Ectodermal cell (in vitro differentiated cells): ENCODE data around the gene ZKSCAN1.

ENCODE experiments used
- H3K27ac ChIP-seq: 2 replicates; pipeline ENCODE4 v1.7.0; 2013; ENCODE audit warnings: mild to moderate bottlenecking, low read depth, low read length; ENCODE audit not compliant: insufficient read depth, poor library complexity, severe bottlenecking
- H3K27me3 ChIP-seq: 2 replicates; pipeline ENCODE4 v1.7.0; 2013; ENCODE audit warnings: mild to moderate bottlenecking, low read length; ENCODE audit not compliant: insufficient read depth, control insufficient read depth, poor library complexity, severe bottlenecking
- H3K36me3 ChIP-seq: one replicate; pipeline ENCODE4 v1.7.0; 2013; ENCODE audit warnings: low read length; ENCODE audit not compliant: control insufficient read depth, insufficient read depth
- H3K4me1 ChIP-seq: one replicate; pipeline ENCODE4 v1.7.0; 2013; ENCODE audit warnings: low read length; ENCODE audit not compliant: control insufficient read depth, insufficient read depth
- H3K4me3 ChIP-seq: 2 replicates; pipeline ENCODE4 v1.7.0; 2013; ENCODE audit warnings: low read depth, low read length, control low read depth; ENCODE audit not compliant: insufficient read depth
- H3K9me3 ChIP-seq: 2 replicates; pipeline ENCODE4 v1.7.0; 2013; ENCODE audit warnings: mild to moderate bottlenecking, low read length, moderate library complexity; ENCODE audit not compliant: control insufficient read depth
- WGBS, 2 experiments: methylation state at CpG; one replicate each; pipeline ENCODE4 v1.1.7; 2013; ENCODE audit warnings: missing lambda C conversion rate in 2 of 2; 5-methylcytosine and 5-hydroxymethylcytosine counted together

Gene ZKSCAN1

DNA sequence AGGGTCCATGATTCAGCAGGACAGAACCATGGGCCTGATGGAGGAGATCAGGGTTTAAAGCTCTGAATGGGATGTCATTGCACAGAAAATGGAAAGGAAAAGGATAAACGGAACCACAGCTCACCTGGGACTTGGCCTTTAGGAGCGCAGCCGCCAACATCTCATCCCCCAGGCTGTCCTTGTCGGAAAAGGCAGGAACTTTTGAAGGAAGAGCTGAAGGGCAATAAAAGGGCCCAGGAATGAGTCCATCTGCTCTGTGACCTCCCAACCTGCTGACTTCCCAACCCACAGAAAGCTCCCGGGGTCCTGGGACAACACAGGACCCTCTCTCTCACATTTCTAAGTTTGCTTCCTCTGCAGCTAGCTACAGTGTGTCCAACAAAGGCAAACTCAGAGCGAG, 60.0 kb downstream of the ZKSCAN1 start:
- Histone ChIP-seq H3K27ac (no peak overlapping the region), H3K9me3 (peaks cover 8% of the 10 kb centered on the region), H3K4me3 (no peak overlapping the region), H3K36me3 (peaks cover 93% of the 10 kb centered on the region), H3K4me1 (peaks cover 6% of the 10 kb centered on the region), H3K27me3 (no peaks in the 10 kb centered on the region)
- WGBS, 2 experiments = 95% methylated on average over 6 of the region's 6 CpGs

DNA sequence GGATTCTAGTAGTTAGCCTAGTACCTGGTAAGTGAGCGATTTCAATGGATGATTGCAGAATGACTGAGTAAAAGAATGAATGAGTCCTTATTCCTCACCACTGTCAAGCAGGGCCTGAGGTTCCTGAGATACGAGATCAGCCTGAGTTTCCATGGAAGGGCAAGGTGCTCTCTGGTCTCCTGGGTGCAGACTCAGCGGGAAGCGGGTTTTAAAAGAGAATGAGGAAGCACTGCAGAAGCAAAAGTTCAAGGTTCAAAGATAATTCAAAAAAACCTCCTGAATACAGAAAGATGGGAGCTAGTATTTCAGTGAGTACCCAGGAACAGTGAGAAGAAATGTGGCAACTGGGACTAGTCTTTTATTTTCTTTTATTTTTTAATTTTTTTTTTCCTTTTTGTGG, 61.8 kb downstream of the ZKSCAN1 start:
- Histone ChIP-seq H3K27ac (no peak overlapping the region), H3K4me3 (no peak overlapping the region), H3K36me3 (peaks cover 75% of the 10 kb centered on the region), H3K9me3 (no peaks in the 10 kb centered on the region), H3K4me1 (peaks cover 6% of the 10 kb centered on the region), H3K27me3 (no peaks in the 10 kb centered on the region)
- WGBS, 2 experiments = 81 to 85% methylated on average over 4 of the region's 4 CpGs

DNA sequence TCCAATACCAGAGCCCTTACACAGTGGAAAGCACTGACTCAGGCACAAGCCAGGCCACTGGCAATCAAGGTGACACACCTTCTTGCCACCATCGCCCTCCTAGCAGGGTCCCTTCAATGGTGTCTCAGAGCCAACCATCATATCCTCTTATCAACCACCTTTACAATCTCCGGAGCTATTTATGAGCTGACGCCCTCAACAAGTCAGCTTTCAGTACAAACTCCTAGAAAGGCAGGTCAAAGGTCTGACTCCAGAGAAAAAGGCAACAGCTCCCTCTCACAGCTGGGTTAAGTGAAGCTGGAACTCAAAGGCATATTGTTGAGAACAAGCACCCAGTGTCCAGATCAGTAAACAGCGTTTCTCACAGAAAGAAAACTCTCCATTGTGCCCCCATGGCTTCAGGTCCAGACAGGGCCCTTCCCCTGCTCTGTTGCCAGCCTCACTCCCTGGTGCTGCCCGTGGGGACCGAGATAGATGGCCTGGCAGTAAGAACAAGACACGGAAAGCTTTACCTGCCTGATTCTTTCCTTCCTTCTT, 63.7 kb downstream of the ZKSCAN1 start:
- Histone ChIP-seq H3K36me3 (peaks cover 56% of the 10 kb centered on the region), H3K9me3 (no peaks in the 10 kb centered on the region), H3K27me3 (no peaks in the 10 kb centered on the region), H3K4me1 (peaks cover 12% of the 10 kb centered on the region), H3K4me3 (no peak overlapping the region), H3K27ac (no peak overlapping the region)
- WGBS, 2 experiments = 95 to 96% methylated on average over 7 of the region's 7 CpGs

DNA sequence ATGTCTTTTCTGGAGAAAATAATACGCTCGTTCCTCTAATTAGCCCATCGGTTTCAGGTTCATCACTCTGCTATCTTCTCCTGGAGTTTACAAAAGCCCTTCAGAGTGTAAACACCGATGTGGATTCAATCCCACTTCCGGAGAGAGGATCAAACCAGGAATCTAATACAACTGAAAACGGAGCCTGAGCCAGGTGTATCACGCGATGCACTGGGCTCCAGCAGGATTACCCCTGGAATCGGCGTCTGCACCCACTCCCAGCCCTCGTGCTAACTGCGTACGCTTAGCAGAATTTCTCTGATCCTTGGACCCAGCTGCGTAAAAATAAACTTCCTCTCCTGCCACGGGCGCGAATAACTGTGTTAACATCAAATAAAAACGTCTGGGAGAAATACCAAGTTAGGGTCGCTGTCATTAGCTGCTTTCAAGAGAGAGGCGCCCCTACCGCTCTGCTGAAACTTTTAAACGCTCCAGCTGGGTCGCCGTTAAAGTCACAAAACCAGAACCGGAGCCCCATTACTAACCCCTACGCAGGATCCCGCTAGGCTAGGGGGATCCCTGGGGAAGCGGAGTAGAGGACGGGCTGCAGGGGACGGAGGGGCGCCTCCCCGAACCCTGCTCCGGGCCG, 65.6 kb downstream of the ZKSCAN1 start:
- Histone ChIP-seq H3K4me3 (peak overlapping the region; percentile 97), H3K4me1 (peaks cover 12% of the 10 kb centered on the region), H3K36me3 (peaks cover 37% of the 10 kb centered on the region), H3K9me3 (no peaks in the 10 kb centered on the region), H3K27ac (peak overlapping the region; percentile 81), H3K27me3 (no peaks in the 10 kb centered on the region)
- 1 to 2% methylated on average over 34 of the region's 34 CpGs for WGBS, 2 experiments

DNA sequence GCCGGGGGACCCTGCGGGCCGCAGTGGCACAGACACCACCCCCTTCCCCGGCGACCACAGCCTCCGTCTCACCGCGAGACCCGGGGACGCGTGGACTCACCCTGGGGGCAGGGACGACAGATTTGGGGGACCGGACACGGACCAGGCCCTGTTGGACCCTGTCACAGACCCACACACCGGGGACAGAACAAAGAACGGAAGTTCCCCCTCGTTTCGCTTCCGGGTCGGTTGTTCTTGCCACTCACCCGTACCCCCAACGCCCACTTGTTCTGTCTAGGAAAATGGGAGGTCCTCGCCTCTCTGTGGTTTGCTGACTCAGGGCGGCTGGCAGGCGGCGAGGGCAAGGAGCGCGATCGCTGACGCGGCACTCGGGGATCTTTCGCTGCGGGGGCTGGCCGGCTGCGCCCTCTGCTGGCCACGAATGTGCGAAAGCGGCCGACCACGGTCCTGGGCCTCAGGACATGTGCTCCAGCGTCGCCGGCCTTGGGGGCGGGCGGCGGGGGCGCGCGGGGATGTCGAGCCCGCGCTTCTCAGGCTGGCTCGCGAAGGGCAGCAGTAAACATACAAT, 66.2 kb downstream of the ZKSCAN1 start, which contains the start of gene ZNF3:
ZNF3 (minus strand) TSS at position 189 of the 568 bp plus-strand sequence. CDS start 4,366 bp downstream, outside the sequence.
- Histone ChIP-seq H3K4me1 (peaks cover 12% of the 10 kb centered on the region), H3K27ac (peak within 1 kb of the TSS; percentile 84), H3K4me3 (peak within 1 kb of the TSS; percentile 97), H3K9me3 (no peaks in the 10 kb centered on the region), H3K27me3 (no peaks in the 10 kb centered on the region), H3K36me3 (peaks cover 31% of the 10 kb centered on the region)
- WGBS, 2 experiments = 0 to 1% methylated on average over 55 of the region's 55 CpGs

DNA sequence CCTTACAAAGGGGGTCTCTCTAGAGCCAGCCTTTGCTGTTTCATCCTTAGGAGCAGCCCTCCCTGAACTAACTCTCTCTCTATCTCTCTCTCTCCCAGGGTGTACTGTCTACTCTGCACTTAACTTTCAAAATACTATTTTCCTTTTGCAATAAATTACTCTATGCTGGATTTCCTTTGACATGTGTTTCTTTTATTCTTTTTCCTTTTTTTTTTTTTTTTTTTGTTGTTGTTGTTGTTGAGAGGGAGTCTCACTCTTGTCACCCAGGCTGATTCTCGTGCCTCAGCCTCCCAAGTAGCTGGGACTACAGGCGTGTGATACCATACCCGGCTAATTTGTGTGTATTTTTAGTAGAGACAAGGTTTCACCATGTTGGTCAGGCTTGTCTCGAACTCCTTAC, 67.6 kb downstream of the ZKSCAN1 start:
- WGBS, 2 experiments = 84 to 88% methylated on average over 4 of the region's 4 CpGs
- Histone ChIP-seq H3K36me3 (peaks cover 17% of the 10 kb centered on the region), H3K4me3 (no peak overlapping the region), H3K27me3 (no peaks in the 10 kb centered on the region), H3K4me1 (peaks cover 12% of the 10 kb centered on the region), H3K27ac (peak overlapping the region; percentile 71), H3K9me3 (no peaks in the 10 kb centered on the region)

DNA sequence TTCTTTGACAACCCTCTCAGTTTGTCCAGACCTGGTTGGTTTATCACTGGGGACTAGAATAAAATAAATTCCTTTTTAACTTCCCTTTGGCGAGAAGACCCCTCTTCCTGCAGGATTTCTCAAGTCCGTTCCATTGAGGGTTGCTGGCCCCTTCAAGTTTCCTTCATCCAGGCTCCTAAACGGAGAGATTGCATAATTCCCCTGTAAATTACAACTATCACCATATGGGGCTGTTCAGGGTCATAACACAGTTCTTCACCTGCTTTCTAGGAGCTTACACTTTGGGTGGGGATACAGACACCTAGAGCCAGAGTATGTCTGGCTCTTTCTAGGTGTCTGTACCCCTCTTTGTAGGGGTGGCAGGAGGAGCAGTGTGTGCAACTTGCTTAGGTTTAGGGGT, 70.1 kb downstream of the ZKSCAN1 start:
- Histone ChIP-seq H3K4me3 (no peak overlapping the region), H3K36me3 (no peaks in the 10 kb centered on the region), H3K27me3 (no peaks in the 10 kb centered on the region), H3K4me1 (peaks cover 11% of the 10 kb centered on the region), H3K9me3 (no peaks in the 10 kb centered on the region), H3K27ac (no peak overlapping the region)
- 89 to 90% methylated on average over 3 of the region's 3 CpGs for WGBS, 2 experiments

DNA sequence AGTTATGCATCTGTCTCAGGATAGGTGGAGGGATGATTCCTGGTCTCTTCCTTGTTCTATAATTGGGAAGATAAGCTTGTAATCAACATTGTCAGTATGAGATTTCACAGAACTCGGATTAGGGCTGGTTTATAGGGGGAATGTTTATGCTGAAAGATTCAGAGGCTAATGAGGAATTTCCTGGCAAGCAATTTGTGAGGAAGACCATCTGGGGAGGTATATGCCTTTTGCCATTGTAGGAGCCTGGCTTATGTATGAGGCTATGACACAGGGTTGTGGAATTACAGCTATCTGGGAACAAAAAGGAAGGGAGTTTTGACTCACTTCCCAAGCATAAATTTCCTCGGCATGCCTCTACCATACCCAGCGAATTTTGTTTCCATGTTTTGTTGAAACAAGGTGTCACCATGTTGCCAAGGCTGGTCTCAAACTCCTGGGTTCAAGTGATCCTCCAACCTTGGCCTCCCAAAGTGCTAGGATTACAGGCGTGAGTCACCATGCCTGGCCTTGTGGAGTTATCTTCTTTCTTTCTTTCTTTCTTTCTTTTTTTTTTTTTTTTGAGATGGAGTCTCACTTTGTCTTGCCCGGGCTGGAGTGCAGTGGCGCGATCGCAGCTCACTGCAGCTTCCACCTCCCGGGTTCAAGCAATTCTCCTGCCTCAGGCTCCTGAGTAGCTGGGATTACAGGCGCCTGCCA, 71.8 kb downstream of the ZKSCAN1 start:
- H3K27me3 ChIP-seq = no peaks in the 10 kb centered on the region
- no peaks in the 10 kb centered on the region for H3K9me3 ChIP-seq
- 85 to 86% methylated on average over 10 of the region's 10 CpGs for WGBS, 2 experiments
- peaks cover 8% of the 10 kb centered on the region for H3K36me3 ChIP-seq
- peaks cover 11% of the 10 kb centered on the region for H3K4me1 ChIP-seq
- no peak overlapping the region for H3K27ac ChIP-seq
- H3K4me3 ChIP-seq = no peak overlapping the region

DNA sequence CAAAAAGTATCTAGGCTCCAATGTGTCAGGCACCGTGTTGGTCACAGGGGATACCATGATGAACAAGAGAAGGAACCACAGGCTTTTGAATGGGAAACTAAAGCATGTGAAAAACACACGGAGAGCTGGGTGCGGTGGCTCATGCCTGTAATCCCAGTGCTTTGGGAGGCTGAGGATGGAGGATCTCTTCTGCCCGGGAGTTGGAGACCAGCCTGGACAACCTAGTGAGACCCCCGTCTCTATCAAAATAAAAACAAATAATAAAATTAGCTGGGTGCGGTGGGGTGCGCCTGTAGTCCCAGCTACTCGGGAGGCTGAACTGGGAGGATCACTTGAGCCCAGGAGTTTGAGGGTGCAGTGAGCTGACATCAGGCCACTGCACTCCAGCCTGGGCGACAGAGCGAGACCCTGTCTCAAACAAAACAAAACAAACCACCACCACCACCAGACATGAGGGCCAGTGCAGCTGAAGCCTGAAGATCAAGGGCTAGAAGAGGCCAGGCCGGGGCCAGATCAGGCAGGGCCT, 72.8 kb downstream of the ZKSCAN1 start:
- H3K36me3 ChIP-seq = peaks cover 16% of the 10 kb centered on the region
- no peaks in the 10 kb centered on the region for H3K27me3 ChIP-seq
- 90 to 91% methylated on average over 11 of the region's 11 CpGs for WGBS, 2 experiments
- peak overlapping the region; percentile 61 for H3K27ac ChIP-seq
- peaks cover 5% of the 10 kb centered on the region for H3K4me1 ChIP-seq
- H3K4me3 ChIP-seq = peak overlapping the region; percentile 81
- no peaks in the 10 kb centered on the region for H3K9me3 ChIP-seq
